NCI-H1105 (cell line): Measurements from ENCODE around the gene PGM5.
A peak's percentile ranks its signal among the peaks of the same experiment; 100 is the strongest.

Source experiments
- DNase-seq: peaks from one replicate; lab custom pipeline; 2025; lab: John Stamatoyannopoulos, UW

Gene PGM5

DNA sequence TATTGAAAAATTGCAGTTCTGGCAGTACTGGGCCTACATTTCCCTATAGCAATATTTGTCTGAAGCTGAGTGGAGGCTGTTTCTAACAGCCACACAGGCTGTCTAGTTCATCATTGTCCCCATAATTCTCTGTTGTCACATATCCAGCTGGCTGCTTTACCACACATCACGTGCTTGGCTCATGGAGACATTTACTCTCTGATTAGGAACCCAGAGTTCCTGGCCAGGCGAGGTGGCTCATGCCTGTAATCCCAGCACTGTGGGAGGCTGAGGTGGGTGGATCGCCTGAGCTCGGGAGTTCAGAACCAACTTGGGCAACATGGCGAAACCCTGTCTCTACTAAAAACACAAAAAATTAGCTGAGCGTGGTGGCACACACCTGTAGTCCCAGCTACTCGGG lies 81.4 kb downstream of the PGM5 start:
- DNase-seq, result no peak

DNA sequence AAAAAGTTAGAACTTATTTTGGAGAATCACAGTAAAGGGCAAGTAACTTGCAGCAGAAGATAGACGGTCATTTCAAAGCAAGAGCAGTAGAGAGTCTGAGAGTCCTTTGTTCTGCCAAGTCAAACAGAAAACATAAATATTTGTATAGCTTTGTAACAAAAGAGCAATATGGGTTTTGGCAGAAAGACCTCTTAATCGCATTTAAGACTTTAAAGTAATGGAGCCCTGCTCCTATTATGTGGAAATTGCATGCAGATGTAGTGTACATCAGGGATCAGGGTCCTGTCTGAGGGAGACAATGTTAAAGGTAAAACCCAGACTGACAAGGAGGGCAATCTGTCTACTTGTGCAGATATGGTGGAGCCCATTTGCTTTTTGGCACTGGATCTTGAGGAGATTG lies 87.2 kb downstream of the PGM5 start:
- DNase-seq, result no peak

DNA sequence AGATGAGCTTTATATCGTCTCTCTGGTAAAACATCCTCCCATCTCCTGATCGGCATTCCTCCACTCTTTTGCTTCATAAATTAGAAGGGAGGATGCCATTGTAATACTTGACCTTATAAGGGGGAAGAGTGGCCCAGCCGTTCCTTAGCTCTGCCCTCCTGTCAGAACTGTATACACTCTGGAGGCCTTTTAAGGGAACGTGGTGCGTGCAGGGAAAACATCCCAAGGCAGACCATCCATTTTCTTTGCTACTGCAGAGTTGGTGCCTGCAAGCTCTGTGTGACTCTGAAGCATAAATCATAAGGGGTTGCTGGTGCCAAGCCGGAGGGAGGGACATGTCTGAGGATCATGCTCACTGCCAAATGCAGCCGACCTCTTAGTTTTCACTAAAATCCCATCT lies 90.4 kb downstream of the PGM5 start:
- DNase-seq, result no peak

DNA sequence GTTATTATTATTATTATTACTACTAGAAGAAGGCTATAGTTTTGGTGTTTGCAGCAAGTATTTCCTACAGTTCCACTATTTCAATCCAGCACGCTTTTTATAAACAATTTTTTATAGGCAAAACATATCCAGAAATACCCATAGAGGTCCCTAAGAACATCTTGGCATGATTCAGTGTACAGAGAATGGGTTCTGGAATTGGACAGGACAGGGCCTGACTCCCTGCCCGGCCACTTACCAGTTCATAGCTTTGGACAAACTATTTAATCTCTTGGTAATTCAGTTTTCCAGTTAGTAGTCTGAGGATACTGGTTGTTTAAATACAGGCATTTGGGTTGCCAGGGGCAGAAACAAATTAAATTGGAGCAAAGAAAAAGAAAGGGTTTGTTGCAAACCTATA lies 91.2 kb downstream of the PGM5 start:
- no peak for DNase-seq

DNA sequence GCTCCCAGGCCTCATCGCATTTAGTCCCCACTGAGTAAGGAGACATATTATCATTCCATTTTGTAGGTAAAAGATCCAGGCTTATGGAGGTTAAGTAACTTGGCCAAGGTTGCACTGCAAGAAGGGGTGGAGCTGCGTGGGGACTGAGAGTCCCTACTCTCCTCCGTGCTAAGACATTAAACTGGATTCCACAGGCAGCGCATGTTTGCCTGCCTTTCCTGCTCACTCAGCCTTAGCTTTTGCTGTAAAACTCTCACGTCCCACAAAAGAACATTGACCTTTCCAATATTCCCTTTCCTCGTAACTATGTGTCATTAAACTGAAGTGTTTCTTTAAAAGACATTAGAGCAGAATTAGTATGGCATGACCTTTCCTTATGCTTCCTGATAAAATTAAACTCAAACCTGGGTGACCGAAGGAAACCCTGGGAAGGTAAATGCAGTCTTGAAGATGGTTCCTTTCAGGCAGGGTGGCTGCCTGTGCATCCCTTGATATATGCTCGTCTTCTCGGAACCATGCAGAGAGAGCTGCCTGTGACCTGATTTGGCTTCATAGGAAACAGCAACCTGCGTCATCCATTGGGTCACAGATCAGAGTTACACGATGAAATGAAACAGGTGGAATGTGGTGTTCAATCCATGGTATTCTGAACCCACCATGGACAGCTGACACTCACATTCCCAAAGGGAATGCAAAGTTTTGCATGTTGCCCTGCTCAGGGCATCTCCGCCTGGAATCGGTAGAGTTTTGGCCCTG lies 98.3 kb downstream of the PGM5 start:
- no peak for DNase-seq

DNA sequence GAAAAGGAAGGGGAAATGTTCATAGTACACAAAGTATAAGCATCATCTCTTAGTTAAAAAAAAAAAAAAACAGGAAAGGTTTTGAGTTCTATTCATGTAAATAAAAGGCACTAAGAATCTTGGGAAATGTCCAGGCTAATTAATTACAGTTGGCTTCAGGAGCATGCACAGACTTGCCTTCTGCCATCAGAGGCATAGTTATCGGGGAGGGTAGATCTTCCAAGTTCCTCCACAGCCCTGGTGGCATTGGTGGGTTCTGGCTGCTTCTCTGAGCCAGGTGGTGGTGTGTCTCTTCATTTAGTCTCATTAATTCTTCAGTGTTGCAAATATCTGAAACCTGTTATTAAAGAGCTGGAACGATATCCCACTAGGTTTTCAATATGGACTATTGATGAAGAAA lies 99.0 kb downstream of the PGM5 start:
- DNase-seq, result peak; percentile 40

DNA sequence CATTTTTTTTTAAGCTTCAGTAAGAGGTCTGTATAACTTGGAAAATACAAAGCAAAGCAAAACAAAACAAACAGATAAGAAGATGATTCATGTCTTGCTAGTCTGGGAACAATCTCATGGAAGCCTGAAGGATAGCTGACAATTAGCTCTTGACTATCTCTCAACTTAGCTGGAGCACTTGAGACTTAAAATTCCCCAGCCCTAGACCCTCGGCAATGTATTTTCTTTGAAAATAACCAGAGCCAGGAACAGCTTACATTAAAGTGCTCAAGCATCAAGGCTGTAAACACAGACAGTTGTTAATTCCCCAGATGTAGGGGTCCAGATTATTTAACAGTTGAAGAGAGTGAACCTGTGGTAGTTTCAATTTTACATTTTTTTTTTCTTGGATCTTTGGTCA lies 101.4 kb downstream of the PGM5 start:
- DNase-seq, result no peak

DNA sequence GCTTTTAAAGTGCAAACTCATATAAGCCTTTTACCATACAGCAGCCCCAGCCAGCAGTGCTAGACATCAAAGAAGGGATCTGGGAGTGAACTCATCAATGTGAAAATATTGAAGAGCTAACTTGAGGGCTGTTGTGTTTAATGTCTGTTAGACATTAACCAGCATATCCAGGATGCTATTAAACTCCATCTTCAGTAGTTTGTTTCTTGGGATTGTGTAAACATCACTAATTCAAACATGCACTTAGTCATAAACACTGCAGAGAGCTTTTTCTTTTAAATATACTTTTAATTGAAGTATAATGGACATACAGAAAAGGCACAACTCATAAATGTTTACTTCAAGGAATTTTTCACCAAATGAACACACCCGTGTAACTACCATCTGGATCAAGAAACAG lies 102.5 kb downstream of the PGM5 start:
- DNase-seq, result no peak

DNA sequence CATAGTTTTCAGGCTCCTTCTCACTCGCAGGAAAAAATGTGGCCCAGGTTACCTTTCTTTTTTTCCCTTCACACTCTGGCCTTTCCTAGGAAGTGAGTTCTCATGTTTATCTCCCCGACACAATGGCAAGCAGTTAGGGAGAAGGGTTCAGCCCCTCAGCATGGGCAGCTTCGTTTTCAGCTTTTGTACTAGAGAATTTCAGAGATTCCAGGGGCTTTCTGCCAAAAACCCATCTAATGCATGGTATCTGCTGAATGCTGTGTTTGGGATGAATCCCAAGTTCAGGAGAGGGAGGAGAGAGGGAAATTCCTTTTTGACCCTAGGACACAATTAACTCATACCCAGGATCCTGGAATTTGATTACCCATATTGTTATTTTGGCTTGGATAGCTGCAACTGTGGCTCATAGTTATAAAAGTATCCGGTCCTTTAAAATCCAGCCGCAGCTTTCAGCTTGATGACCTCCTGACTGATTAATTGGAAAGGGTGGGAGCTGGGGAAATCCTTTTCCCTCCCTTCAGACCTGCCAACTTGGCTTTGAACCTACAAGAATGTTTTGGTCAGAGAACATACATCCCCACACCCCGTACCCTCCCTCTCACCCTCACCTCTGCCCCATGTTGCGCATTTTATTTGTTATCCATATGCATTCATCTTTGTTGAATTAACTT lies 105.8 kb downstream of the PGM5 start:
- no peak for DNase-seq

DNA sequence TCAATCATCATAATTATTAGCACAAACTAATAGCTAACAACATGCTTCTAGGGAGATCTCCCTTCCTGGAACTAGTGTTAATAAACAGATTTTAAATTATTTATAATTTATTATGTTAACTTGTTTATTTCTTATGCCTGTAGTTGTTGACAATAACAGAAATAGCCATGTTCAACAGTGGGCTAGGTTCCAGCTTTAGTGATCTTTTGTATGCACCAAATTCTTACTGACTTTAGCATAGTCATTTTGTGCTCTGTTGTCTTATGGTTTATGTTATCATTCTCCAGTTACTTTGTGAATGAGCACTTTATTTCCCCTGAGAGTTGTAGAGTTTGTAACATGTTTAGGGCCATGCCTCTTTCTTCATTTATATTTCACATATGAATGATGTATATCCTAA lies 113.7 kb downstream of the PGM5 start:
- no peak for DNase-seq

DNA sequence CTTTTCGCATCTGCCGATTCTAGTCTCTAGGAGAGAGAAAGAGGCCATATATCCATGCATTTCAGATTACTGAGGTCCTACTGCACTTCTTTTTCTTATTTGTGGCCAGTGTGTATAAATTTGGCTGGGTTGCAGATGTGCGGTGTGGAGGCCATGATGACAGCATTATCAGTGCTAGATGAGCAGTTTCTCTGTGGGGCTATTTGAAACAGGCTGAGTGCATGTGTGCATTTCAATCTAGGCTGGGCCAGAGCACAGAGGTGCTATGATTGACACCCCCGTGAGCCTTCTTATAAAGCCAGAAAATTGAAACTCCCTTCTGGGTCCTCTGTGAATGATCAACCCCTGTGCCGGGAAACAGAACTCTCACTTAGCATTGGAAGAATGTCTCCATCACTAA lies 114.2 kb downstream of the PGM5 start:
- no peak for DNase-seq

DNA sequence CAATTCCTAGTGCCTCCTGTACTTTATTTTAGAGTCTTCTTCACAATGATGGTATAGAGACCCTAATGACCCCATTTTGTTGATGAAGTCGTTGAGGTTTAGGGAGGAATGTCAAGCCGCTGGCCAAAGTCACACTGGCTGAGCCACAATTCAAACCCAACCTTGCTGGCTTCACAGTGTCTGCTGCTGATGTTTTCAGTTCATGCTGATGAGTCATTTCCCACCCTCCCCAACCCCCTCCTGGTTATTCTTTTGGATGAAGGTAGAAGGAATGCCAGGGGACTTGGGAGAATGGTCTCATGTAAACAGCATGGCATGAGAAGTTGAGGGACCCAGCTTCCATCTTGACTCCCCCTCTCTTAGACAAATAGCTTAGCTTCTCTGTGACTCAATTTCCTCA lies 115.7 kb downstream of the PGM5 start:
- DNase-seq, result no peak

DNA sequence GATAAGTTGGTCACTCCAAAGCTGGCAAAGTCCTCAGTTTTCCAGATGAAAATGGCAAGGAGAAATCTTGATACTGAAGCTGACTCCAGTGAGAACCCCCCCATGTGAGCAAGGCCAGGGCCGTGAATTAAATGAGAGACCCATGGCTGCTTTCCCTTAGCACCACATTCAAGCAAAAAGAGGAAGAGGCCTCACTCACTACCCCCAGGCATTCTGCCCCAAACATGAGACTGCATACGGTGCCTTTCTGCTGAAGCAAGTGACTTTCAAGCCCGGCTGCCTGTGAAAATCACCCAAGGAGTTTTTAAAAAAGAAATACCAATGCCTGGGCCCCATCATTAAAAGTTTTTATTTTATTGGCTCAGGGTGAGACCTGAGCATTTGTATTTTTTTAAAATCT lies 117.4 kb downstream of the PGM5 start:
- no peak for DNase-seq

DNA sequence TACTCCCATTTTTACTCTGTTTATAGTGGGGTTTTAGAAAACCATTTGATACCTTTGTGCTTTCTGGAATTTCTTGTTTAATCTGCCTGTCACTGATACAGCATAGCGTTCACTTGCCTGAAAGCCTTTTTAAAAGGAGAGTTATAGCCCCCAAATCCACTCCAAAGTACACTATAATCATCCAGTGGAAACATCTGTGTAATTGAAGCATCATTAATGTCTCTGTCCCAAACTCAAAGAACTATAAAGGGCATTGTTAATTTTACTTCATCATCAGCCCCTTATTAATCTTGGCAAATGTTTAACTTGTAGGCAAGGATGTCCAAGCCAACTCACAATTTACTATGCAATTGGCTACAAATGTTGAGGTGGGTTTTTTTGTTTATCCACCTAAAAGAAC lies 120.0 kb downstream of the PGM5 start:
- no peak for DNase-seq

DNA sequence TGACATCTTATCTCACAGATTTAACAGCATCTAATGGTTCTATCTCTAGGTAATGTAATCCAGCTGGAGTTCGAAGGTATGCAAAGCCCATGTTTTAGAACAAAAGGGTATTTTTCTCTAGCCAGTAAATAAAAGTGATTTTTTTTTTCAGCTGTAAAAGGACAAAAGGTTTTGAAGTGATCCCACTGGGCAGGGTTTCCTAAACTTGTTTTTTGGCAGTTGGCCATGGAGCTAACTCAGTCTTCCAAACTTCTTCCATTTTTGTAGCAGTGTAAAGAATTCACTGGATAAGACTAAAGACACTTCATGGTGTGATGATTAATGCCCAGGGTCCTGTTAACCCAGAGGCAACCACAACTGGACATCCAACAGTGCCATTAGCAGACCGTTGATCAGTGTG lies 120.4 kb downstream of the PGM5 start:
- DNase-seq, result no peak

DNA sequence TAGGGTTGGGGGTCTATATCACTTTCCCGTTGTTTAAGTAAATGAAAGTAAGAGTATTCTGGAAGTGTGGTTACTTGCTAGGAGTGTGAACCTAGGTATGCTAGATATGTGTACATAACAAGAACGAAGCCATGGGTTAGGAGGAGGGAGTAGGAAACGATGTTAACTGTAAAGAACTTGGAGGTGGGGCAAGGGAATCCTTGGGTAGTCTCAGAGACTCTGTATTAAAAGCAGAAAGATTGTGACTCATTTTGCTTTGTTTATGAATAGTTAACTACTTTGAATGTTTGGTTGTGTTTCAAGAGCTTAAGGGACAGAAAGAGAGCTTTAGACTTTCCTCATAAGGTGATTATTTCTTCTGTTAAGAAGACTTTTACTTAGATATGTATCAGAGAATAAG lies 124.4 kb downstream of the PGM5 start:
- no peak for DNase-seq

DNA sequence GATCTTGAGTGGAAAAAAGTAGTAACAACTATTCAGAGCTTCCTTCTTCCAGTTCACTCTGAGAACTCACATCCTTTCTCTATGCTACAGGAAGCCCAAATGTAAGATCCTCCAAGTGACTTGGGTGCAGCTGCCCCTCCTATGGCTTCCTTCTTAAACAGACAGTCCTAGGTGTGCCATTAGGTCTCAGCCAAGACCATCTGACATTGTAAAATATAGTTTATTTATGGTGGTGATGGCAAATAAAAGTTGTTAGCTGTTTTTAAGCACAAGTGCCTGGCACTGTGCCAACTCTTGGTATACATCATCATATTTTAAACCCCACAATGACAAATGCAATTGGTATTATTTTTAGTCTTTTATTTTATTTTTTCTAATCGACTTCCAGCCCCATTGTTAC lies 126.1 kb downstream of the PGM5 start:
- no peak for DNase-seq

DNA sequence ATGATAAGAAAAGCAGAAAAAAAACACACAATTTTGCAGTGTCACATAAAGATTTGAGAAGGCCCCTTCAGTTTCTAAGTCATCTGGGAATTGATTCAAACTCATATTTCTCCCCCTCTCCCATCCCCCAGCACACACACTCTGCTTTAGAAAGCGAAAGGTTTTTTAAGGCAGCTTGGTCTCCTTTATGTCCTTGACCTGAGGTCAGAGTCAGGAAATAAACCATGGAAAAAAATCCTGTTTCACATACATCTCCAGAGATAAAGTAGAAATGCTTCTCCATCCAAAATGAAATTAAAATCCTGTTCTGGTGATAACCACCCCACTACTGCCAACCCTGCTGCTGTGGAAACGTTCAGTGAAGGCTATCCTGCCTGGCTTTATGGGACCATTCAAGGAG lies 131.7 kb downstream of the PGM5 start:
- DNase-seq, result no peak

DNA sequence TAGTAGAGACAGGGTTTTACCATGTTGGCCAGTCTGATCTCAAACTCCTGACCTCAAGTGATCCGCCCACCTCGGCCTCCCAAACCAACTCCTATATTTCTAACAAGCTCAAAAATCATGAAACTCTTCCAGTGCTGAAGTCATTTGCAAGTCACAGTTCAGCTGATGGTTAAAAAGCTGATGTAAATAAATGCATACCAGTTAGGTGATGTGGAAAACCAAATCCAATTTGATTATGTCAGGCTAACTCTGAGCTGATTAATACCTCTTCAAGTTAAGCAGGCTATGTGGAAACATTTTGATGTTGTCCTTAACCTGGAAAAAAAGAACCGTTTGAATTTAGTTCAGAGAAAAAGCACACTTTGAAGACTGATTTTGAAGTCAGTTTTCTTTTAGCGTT lies 133.2 kb downstream of the PGM5 start:
- DNase-seq, result no peak

DNA sequence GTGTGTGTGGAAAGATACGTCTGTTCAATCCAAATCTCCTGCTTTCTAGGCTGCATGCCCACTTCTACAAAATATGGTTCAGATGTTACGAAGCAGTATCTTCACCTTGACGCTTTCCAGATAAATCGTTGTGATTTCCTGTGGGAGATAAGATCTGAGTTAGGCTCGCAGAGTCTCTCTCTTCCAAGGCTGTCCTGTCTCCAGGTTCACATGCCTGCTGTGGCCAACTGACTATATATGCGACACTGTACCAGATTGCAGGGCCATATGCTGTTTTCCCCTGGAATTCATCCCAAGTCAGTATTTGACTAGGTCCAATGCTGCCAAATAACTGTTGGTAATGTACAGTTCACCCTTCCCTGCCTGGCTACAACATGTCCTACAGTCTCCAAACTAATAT lies 136.4 kb downstream of the PGM5 start:
- DNase-seq, result no peak

DNA sequence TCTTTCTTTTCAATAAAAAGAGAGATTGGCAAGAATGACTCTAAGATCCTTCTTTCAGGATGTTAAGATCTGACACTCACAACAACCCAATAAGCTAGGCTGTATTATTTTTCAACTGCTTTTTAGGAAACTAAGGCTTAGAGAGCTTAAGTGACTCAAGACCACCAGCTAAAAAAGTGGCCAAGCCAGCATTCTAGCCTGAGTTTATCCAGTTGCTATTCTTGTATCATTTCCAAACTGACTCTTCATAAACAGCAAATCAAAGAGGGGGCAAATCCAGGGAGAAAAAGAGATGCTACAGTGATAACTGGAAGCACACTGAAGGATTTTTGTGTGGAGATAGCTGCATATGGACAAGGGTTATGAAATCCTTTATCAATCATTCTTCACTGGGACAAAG lies 137.1 kb downstream of the PGM5 start:
- DNase-seq, result no peak

DNA sequence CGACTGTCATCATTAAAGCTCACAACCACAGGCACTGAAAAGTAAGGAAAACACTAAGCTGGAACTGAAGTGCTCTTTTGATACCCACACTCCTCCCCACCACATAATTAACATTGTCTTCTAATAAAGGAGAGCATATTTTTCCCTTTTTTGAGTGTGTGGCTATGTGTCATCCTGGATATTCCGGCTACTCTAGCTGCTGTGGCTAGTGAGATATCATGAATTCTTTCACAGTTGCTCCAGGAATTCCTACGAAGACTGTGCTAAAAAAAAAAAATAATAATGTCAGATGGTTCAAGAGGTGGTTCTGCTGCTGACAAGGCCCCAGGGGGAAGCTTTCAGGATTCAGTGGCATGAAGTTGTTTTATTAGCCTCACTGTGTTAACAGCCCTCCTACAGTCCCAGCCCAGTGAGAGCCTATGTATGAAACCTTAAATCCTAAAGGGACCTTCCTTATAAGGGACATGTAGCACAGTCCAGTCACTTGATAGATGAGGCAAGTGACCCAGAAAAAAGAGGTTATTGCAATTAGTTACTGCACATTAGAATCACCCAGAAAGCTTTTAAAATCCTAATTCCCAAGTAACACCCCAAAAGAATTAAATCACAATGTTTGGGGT lies 137.7 kb downstream of the PGM5 start:
- no peak for DNase-seq

DNA sequence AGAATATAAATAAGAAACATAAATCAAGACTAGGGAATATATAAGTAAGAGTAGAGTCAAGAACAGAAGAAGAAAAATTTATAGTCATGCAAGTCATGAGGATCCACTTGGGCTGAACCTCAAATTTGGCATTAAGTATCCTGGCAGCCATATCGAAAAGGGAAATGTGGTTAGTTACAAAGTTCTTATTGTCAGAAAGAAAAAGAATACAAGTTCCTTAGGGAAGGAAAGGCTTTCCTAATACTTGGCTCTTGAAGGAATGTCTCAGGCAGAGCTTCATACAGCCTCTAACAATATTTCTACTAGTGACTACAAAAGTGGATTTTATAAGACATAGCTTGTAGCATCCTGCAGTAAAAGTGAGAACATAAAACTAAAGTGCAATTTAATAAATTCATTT lies 138.8 kb downstream of the PGM5 start:
- DNase-seq, result no peak

DNA sequence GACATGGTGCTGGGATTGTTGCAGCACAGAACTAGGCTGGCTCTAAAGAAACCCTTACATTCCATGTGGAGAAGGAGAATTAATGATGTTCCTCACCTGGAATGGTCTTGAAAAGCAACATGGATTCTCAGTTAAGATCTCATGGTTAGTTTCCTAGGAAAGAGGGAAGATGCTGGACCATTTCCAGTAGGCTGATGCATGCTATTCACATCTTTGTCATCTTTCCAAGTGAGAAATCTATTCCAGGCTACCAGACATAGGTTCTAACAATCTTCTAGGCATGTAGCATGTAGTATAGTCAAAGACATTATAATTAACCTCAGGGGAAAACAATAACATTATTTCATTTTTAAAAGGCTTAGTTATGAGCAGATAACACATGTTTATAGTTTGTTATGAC lies 139.9 kb downstream of the PGM5 start:
- DNase-seq, result no peak
